Measurements from ENCODE around the gene CLIC4. TPM values are rescaled to one million over a fixed set of nuclear protein-coding genes. Genes with fewer than 3 reads are reported as not detected.

Gene CLIC4
- total RNA-seq, 1 experiment from 2014 or later = 262 TPM

- TF ChIP-seq, protein P1, sequence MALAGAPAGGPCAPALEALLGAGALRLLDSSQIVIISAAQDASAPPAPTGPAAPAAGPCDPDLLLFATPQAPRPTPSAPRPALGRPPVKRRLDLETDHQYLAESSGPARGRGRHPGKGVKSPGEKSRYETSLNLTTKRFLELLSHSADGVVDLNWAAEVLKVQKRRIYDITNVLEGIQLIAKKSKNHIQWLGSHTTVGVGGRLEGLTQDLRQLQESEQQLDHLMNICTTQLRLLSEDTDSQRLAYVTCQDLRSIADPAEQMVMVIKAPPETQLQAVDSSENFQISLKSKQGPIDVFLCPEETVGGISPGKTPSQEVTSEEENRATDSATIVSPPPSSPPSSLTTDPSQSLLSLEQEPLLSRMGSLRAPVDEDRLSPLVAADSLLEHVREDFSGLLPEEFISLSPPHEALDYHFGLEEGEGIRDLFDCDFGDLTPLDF (CRISPR knock-in tag; IDR thresholded peaks at IDR 0.05) = no peak
- no peak for TF ChIP-seq TEAD4 (CRISPR knock-in tag; IDR thresholded peaks at IDR 0.05)
- no peak for TF ChIP-seq ZBTB21 (CRISPR knock-in tag; IDR thresholded peaks at IDR 0.05; ENCODE audit: borderline replicate concordance)
- no peak for TF ChIP-seq NFE2L1 (CRISPR knock-in tag; IDR thresholded peaks at IDR 0.05)
- no peak for TF ChIP-seq ATF3 (CRISPR knock-in tag; conservative IDR thresholded peaks at IDR 0.05)
- no peak for TF ChIP-seq FOXP1 (CRISPR knock-in tag; IDR thresholded peaks at IDR 0.05; ENCODE audit: borderline replicate concordance)
- no peak for TF ChIP-seq ZNF396 (CRISPR knock-in tag; IDR thresholded peaks at IDR 0.05; ENCODE audit: borderline replicate concordance)
- TF ChIP-seq, protein P2, sequence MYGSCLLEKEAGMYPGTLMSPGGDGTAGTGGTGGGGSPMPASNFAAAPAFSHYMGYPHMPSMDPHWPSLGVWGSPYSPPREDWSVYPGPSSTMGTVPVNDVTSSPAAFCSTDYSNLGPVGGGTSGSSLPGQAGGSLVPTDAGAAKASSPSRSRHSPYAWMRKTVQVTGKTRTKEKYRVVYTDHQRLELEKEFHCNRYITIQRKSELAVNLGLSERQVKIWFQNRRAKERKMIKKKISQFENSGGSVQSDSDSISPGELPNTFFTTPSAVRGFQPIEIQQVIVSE (CRISPR knock-in tag; IDR thresholded peaks at IDR 0.05; ENCODE audit: borderline replicate concordance) = no peak
- TF ChIP-seq HMGA2 (CRISPR knock-in tag; IDR thresholded peaks at IDR 0.05) = no peak
- TF ChIP-seq, protein P3, sequence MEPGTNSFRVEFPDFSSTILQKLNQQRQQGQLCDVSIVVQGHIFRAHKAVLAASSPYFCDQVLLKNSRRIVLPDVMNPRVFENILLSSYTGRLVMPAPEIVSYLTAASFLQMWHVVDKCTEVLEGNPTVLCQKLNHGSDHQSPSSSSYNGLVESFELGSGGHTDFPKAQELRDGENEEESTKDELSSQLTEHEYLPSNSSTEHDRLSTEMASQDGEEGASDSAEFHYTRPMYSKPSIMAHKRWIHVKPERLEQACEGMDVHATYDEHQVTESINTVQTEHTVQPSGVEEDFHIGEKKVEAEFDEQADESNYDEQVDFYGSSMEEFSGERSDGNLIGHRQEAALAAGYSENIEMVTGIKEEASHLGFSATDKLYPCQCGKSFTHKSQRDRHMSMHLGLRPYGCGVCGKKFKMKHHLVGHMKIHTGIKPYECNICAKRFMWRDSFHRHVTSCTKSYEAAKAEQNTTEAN (CRISPR knock-in tag; IDR thresholded peaks at IDR 0.05) = no peak
- TF ChIP-seq, protein P4, sequence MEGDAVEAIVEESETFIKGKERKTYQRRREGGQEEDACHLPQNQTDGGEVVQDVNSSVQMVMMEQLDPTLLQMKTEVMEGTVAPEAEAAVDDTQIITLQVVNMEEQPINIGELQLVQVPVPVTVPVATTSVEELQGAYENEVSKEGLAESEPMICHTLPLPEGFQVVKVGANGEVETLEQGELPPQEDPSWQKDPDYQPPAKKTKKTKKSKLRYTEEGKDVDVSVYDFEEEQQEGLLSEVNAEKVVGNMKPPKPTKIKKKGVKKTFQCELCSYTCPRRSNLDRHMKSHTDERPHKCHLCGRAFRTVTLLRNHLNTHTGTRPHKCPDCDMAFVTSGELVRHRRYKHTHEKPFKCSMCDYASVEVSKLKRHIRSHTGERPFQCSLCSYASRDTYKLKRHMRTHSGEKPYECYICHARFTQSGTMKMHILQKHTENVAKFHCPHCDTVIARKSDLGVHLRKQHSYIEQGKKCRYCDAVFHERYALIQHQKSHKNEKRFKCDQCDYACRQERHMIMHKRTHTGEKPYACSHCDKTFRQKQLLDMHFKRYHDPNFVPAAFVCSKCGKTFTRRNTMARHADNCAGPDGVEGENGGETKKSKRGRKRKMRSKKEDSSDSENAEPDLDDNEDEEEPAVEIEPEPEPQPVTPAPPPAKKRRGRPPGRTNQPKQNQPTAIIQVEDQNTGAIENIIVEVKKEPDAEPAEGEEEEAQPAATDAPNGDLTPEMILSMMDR (IDR thresholded peaks at IDR 0.05) = no peak
Measured at GRCh38 chr1:24865587-24865986, 120.3 kb downstream of the CLIC4 start (continued).

- ChIA-PET POLR2A (no interaction called here), CTCF (interaction anchor here (1.0 to 1.3 kb wide), 2 partner anchors 18 to 178 kb away, joined by 3 to 4 read pairs; no protein-coding TSS in a partner anchor)
- Mint-ChIP-seq H3K27me3 (ENCODE audit: low read depth) (no peaks in the 10 kb centered on the region; the same call in 1 of the 2 replicates), H3K4me3 (no peak overlapping the region), H3K27ac (no peak overlapping the region), H3K36me3 (no peaks in the 10 kb centered on the region), H3K4me1 (peaks cover 15% of the 10 kb centered on the region), H3K9me3 (no peaks in the 10 kb centered on the region)
- TF ChIP-seq ZNF396 (CRISPR knock-in tag; IDR thresholded peaks at IDR 0.05; ENCODE audit: borderline replicate concordance) (no peak), TEAD1 (CRISPR knock-in tag; IDR thresholded peaks at IDR 0.05) (no peak), ATF1 (CRISPR knock-in tag; IDR thresholded peaks at IDR 0.05) (no peak), KAT7 (CRISPR knock-in tag; IDR thresholded peaks at IDR 0.05; ENCODE audit: borderline replicate concordance) (no peak), PREB (CRISPR knock-in tag; IDR thresholded peaks at IDR 0.05; ENCODE audit: borderline replicate concordance) (no peak), USF2 (CRISPR knock-in tag; IDR thresholded peaks at IDR 0.05) (no peak), MYBL2 (CRISPR knock-in tag; IDR thresholded peaks at IDR 0.05) (no peak), NFE2L1 (CRISPR knock-in tag; IDR thresholded peaks at IDR 0.05) (no peak)
- TF ChIP-seq, protein P5, sequence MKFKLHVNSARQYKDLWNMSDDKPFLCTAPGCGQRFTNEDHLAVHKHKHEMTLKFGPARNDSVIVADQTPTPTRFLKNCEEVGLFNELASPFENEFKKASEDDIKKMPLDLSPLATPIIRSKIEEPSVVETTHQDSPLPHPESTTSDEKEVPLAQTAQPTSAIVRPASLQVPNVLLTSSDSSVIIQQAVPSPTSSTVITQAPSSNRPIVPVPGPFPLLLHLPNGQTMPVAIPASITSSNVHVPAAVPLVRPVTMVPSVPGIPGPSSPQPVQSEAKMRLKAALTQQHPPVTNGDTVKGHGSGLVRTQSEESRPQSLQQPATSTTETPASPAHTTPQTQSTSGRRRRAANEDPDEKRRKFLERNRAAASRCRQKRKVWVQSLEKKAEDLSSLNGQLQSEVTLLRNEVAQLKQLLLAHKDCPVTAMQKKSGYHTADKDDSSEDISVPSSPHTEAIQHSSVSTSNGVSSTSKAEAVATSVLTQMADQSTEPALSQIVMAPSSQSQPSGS (CRISPR knock-in tag; IDR thresholded peaks at IDR 0.05; ENCODE audit: borderline replicate concordance, low read depth) = no peak
- TF ChIP-seq, protein P2 (CRISPR knock-in tag; IDR thresholded peaks at IDR 0.05; ENCODE audit: borderline replicate concordance) = no peak
- no peak for DNase-seq (ENCODE audit: low spot score)
- no peak for ATAC-seq
Measured at GRCh38 chr1:24866211-24867083, 121.2 kb downstream of the CLIC4 start.
